Activated naive CD4-positive, alpha-beta T cell treated with anti-CD3 and anti-CD28 coated beads for 36 hours (primary cell): ENCODE results near the gene CDC42BPA. TPM values are rescaled to one million over a fixed set of nuclear protein-coding genes. Genes with fewer than 3 reads are reported as not detected.
A peak's percentile ranks its signal among the peaks of the same experiment; 100 is the strongest.

Source experiments
- CTCF ChIA-PET: fragments of 350-600 bp; sonication (Branson Sonifier 250); formaldehyde crosslinking; loops from one replicate; lab custom pipeline; 2021; ENCODE audit warnings: antibody characterized with exemption; lab: Charles Lee
- DNase-seq: peaks from one replicate; pipeline ENCODE4 v3.0.0-alpha.2; 2020
- H3K27ac Mint-ChIP-seq: one replicate; pipeline ENCODE4 v1.8.0; 2021; ENCODE audit warnings: mild to moderate bottlenecking, mixed read lengths
- H3K27me3 Mint-ChIP-seq: one replicate; pipeline ENCODE4 v1.8.0; 2021; ENCODE audit warnings: low read depth, mixed read lengths
- H3K36me3 Mint-ChIP-seq: one replicate; pipeline ENCODE4 v1.8.0; 2021; ENCODE audit warnings: low read depth, mixed read lengths
- H3K4me1 Mint-ChIP-seq: one replicate; pipeline ENCODE4 v1.8.0; 2021; ENCODE audit warnings: low read depth, mixed read lengths
- H3K4me3 Mint-ChIP-seq: one replicate; pipeline ENCODE4 v1.8.0; 2021; ENCODE audit warnings: mild to moderate bottlenecking, moderate library complexity, mixed read lengths
- H3K9me3 Mint-ChIP-seq: one replicate; pipeline ENCODE4 v1.8.0; 2021; ENCODE audit warnings: mixed read lengths
- intact Hi-C: fragments of 100-400 bp; cut with micrococcal nuclease; formaldehyde crosslinking; loops from one replicate; pipeline ENCODE4 v1.15.1; 2023
- total RNA-seq, 2 experiments: library from RNA; stranded (reverse); gene quantifications; one replicate each; pipeline ENCODE4 v1.2.3, GENCODE V29; 2021

The CDC42BPA gene
- total RNA-seq, 2 experiments from 2014 or later = 5.0 to 5.8 TPM

GRCh38 chr1:226948051-226948450 lies 370.2 kb downstream of the CDC42BPA start:
- intact Hi-C loops = no loop called here

GRCh38 chr1:226946841-226947240 lies 371.5 kb downstream of the CDC42BPA start:
- intact Hi-C loops = no loop called here
- no peak for DNase-seq
- Mint-ChIP-seq H3K4me1 (peaks cover 31% of the 10 kb centered on the region), H3K4me3 (no peak overlapping the region), H3K9me3 (no peaks in the 10 kb centered on the region), H3K36me3 (no peaks in the 10 kb centered on the region), H3K27me3 (no peaks in the 10 kb centered on the region), H3K27ac (no peak overlapping the region)
- CTCF ChIA-PET = interaction anchor here (1.6 kb wide), 1 partner anchor 34 kb away, joined by 3 read pairs; no protein-coding TSS in a partner anchor

More at GRCh38 chr1:226948051-226948450, 370.2 kb downstream of the CDC42BPA start:
- CTCF ChIA-PET = interaction anchor here (1.6 kb wide), 1 partner anchor 35 kb away, joined by 3 read pairs; no protein-coding TSS in a partner anchor
- Mint-ChIP-seq H3K36me3 (no peaks in the 10 kb centered on the region), H3K4me1 (peaks cover 20% of the 10 kb centered on the region), H3K4me3 (no peak overlapping the region), H3K27ac (no peak overlapping the region), H3K27me3 (no peaks in the 10 kb centered on the region), H3K9me3 (no peaks in the 10 kb centered on the region)
- no peak for DNase-seq

- DNase-seq = no peak
- CTCF ChIA-PET = interaction anchor here (0.6 kb wide), 1 partner anchor 290 kb away, joined by 3 read pairs; no protein-coding TSS in a partner anchor
- intact Hi-C loops = no loop called here
- no peak overlapping the region for H3K4me3 Mint-ChIP-seq
- no peaks in the 10 kb centered on the region for H3K27me3 Mint-ChIP-seq
- H3K36me3 Mint-ChIP-seq = no peaks in the 10 kb centered on the region
- H3K27ac Mint-ChIP-seq = no peak overlapping the region
- peaks cover 36% of the 10 kb centered on the region for H3K4me1 Mint-ChIP-seq
- H3K9me3 Mint-ChIP-seq = no peaks in the 10 kb centered on the region
These were observed 372.0 kb downstream of the CDC42BPA start for GRCh38 chr1:226946285-226946684.

DNA sequence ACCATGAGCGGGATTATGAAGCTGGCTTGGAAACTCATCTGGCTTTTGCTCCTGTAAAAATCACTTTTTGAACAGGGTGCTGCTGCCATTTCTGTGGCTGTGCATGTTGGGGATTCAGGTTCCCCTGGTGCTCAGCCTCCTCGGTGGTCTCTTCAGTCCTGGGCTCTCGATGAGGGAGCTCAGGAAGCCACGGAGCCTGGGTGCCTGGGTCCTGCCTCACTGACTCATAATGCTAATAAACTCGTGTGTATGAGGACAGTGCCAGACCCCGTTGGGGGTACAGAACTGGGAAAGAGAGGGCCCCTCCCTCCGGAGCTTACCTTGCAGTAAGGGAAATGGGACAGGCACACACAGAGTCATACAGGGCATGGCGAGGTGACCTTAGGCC lies 372.4 kb downstream of the CDC42BPA start:
- Mint-ChIP-seq H3K4me1 (peaks cover 40% of the 10 kb centered on the region), H3K27me3 (no peaks in the 10 kb centered on the region), H3K36me3 (no peaks in the 10 kb centered on the region), H3K9me3 (no peaks in the 10 kb centered on the region), H3K4me3 (no peak overlapping the region), H3K27ac (no peak overlapping the region)
- intact Hi-C loops = no loop called here
- no peak for DNase-seq
- CTCF ChIA-PET = interaction anchor here (0.6 kb wide), 1 partner anchor 290 kb away, joined by 3 read pairs; no protein-coding TSS in a partner anchor

DNA sequence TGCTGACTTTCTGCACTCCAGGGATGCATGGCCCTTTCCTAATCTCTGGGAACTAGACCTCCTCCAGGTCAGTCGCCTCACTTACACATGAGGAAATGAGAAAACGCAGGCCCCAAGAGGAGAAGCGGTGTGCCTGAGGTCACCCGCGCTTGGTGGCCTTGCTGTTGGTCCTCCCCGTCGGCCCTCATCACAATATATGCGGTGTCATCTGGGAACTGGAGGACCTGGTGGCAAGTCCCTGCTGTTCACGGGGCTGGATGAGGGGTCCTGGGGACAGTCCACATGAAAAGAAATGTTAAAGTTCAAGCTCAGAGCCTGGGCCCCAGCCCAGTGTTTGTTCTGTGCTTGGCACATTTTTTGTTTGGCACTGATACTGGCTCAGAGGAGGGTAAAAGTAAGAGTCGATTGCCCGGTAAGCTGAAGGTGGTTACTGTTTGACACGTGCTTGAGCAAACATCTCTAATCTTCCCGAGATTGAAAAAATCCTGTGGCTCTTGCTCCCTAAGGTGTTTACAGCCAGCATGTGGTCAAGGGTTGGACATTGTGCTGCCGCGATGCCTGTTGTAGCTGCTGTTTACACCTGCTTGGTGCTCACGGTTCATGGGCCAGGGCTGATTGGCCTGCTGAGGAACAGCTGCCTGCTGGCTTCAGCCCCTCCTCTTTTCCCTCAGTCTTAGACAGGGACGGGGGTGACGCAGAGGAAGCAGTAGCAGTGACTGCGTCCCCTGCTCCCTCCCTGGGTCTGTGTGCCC lies 373.0 kb downstream of the CDC42BPA start:
- Mint-ChIP-seq H3K27me3 (no peaks in the 10 kb centered on the region), H3K36me3 (no peaks in the 10 kb centered on the region), H3K27ac (no peak overlapping the region), H3K4me3 (no peak overlapping the region), H3K4me1 (peaks cover 43% of the 10 kb centered on the region), H3K9me3 (no peaks in the 10 kb centered on the region)
- intact Hi-C loops = no loop called here
- CTCF ChIA-PET = no interaction called here
- no peak for DNase-seq

DNA sequence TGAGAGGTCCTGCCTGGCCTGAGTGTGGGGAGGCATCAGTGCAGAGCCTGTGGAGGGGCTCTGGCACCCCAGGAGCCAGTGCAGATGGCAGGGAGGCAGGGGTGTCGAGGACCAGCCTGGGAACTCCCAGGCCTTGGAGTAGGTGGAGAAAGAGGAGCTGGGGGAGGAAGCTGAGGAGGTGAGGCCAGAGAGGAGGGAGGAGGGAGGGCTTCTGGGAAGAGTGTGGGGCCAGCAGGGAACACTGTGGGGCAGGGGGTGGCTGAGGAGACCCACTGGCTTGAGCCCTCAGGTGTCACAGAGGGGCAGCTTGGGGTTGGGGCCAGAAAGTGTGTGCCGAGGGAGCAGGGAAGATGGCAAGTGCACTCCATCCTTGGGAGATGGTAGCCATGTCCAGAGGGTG lies 374.4 kb downstream of the CDC42BPA start:
- DNase-seq = no peak
- no peaks in the 10 kb centered on the region for H3K36me3 Mint-ChIP-seq
- intact Hi-C loops = loop anchor here (5.0 kb wide), 3 partner anchors 48 to 1223 kb away; partner anchors contain the start of gene IBA57
- no peak overlapping the region for H3K4me3 Mint-ChIP-seq
- H3K27ac Mint-ChIP-seq = no peak overlapping the region
- H3K4me1 Mint-ChIP-seq = peaks cover 43% of the 10 kb centered on the region
- no peaks in the 10 kb centered on the region for H3K9me3 Mint-ChIP-seq
- CTCF ChIA-PET = no interaction called here
- H3K27me3 Mint-ChIP-seq = no peaks in the 10 kb centered on the region

GRCh38 chr1:226943156-226943555 lies 375.1 kb downstream of the CDC42BPA start:
- peaks cover 50% of the 10 kb centered on the region for H3K4me1 Mint-ChIP-seq
- H3K27ac Mint-ChIP-seq = no peak overlapping the region

DNA sequence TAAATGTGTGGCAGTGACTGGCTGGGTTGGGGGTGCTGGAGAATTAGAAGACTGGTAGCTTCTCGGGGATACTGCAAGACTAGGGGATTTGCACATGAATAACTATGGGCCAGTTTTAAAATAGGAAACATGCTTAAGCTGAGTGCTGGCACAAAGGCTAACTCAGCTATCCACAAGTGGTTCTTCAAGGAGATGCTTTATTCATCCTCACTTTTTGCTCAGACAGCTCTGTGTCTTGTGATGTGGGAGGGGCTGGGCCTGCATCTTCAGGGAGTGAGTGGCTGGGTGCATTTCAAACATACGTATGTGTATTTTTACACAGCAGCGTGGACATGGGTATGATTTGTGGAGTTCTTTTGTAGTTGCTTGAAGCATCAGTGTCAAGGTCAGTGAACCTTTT lies 375.9 kb downstream of the CDC42BPA start:
- CTCF ChIA-PET = no interaction called here
- DNase-seq = no peak
- H3K27me3 Mint-ChIP-seq = no peaks in the 10 kb centered on the region
- no peaks in the 10 kb centered on the region for H3K9me3 Mint-ChIP-seq
- H3K36me3 Mint-ChIP-seq = no peaks in the 10 kb centered on the region
- no peak overlapping the region for H3K4me3 Mint-ChIP-seq
- intact Hi-C loops = loop anchor here (5.0 kb wide), 3 partner anchors 50 to 1225 kb away; partner anchors contain the start of gene IBA57
- H3K4me1 Mint-ChIP-seq = peaks cover 54% of the 10 kb centered on the region
- H3K27ac Mint-ChIP-seq = no peak overlapping the region

More at GRCh38 chr1:226943156-226943555, 375.1 kb downstream of the CDC42BPA start:
- H3K4me3 Mint-ChIP-seq = no peak overlapping the region
- CTCF ChIA-PET = no interaction called here
- H3K36me3 Mint-ChIP-seq = no peaks in the 10 kb centered on the region
- H3K9me3 Mint-ChIP-seq = no peaks in the 10 kb centered on the region
- H3K27me3 Mint-ChIP-seq = no peaks in the 10 kb centered on the region
- intact Hi-C loops = loop anchor here (5.0 kb wide), 3 partner anchors 49 to 1224 kb away; partner anchors contain the start of gene IBA57
- DNase-seq = no peak

DNA sequence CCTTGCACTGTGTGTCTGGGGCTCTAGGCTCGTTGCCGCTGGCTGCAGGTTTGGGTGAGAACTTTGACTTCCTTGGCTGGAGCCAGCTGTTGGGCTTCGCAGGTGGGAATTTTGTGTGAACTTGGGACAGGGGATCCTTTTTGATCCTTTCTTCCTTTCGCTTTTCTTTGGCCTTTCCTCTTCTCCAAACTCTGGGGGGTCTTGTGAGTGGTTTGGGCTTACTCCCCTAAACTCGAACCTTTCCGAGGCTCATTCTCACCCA lies 377.6 kb downstream of the CDC42BPA start:
- intact Hi-C loops = loop anchor here (1.0 to 5.0 kb wide), 9 partner anchors 9 to 1227 kb away; partner anchors contain the start of genes IBA57, JMJD4, PARP1 and SNAP47
- Mint-ChIP-seq H3K27ac (peak overlapping the region; percentile 27), H3K27me3 (no peaks in the 10 kb centered on the region), H3K4me1 (peaks cover 48% of the 10 kb centered on the region), H3K36me3 (no peaks in the 10 kb centered on the region), H3K9me3 (no peaks in the 10 kb centered on the region), H3K4me3 (peak overlapping the region; percentile 82)
- no peak for DNase-seq
- CTCF ChIA-PET = interaction anchor here (1.0 kb wide), 1 partner anchor 307 kb away, joined by 3 read pairs; no protein-coding TSS in a partner anchor

GRCh38 chr1:226940029-226940805 lies 378.1 kb downstream of the CDC42BPA start, which contains the start of gene COQ8A:
Gene COQ8A, plus strand, starts transcription at chr1:226940294. Its CDS starts 21,092 bp downstream, at chr1:226961386.
- Mint-ChIP-seq H3K36me3 (peaks cover 1% of the 10 kb centered on the region), H3K27me3 (no peaks in the 10 kb centered on the region), H3K4me1 (peaks cover 48% of the 10 kb centered on the region), H3K4me3 (peak within 1 kb of the TSS; percentile 82), H3K27ac (peak within 1 kb of the TSS; percentile 90), H3K9me3 (peaks cover 4% of the 10 kb centered on the region)
- CTCF ChIA-PET = interaction anchor here (1.0 kb wide), 1 partner anchor 306 kb away, joined by 3 read pairs; no protein-coding TSS in a partner anchor
- DNase-seq = peak; percentile 99
- intact Hi-C loops = loop anchor here (1.0 to 5.0 kb wide), 9 partner anchors 9 to 1227 kb away; partner anchors contain the start of genes IBA57, JMJD4, PARP1 and SNAP47
